GM23338 (cell line): ENCODE data around the gene MATCAP1. TPM values are rescaled to one million over a fixed set of nuclear protein-coding genes. Genes with fewer than 3 reads are reported as not detected.

ENCODE experiments used
- ATAC-seq: fragments of 200-7000 bp; cut with Tn5 transposase; 3 replicates; pipeline ENCODE4 v1.9.1; 2020
- DNase-seq: peaks from one replicate; pipeline ENCODE4 v3.0.0-alpha.2; 2015; ENCODE audit warnings: low spot score
- H2AFZ ChIP-seq: fragments of 200-600 bp; sonication (generic); 2 replicates; pipeline ENCODE4 v1.8.0; 2016; ENCODE audit warnings: antibody characterized with exemption, mild to moderate bottlenecking, moderate library complexity
- H3F3A ChIP-seq: fragments of 200-600 bp; sonication (generic); replicated peaks from 2 replicates; pipeline ENCODE4 v1.8.0; 2017; ENCODE audit warnings: antibody characterized with exemption, mixed run types, low read depth
- H3K27ac ChIP-seq: fragments of 200-600 bp; sonication (generic); 2 replicates; pipeline ENCODE4 v1.6.1; 2016; ENCODE audit warnings: low read depth
- H3K27me3 ChIP-seq: fragments of 200-600 bp; sonication (generic); 2 replicates; pipeline ENCODE4 v1.8.0; 2016; ENCODE audit warnings: mild to moderate bottlenecking, mixed run types, moderate library complexity; ENCODE audit not compliant: insufficient read depth
- H3K36me3 ChIP-seq: fragments of 200-600 bp; sonication (generic); 2 replicates; pipeline ENCODE4 v1.8.0; 2016; ENCODE audit warnings: mild to moderate bottlenecking; ENCODE audit not compliant: insufficient read depth
- H3K4me1 ChIP-seq: fragments of 200-600 bp; sonication (generic); 2 replicates; pipeline ENCODE4 v1.8.0; 2016; ENCODE audit warnings: mild to moderate bottlenecking, moderate library complexity; ENCODE audit not compliant: insufficient read depth
- H3K4me2 ChIP-seq: fragments of 200-600 bp; sonication (generic); 2 replicates; pipeline ENCODE4 v1.7.1; 2017; ENCODE audit warnings: mixed run types
- H3K4me3 ChIP-seq: fragments of 200-600 bp; sonication (generic); 2 replicates; pipeline ENCODE4 v1.6.1; 2016; ENCODE audit warnings: mixed run types
- H3K79me2 ChIP-seq: fragments of 200-600 bp; sonication (generic); replicated peaks from 2 replicates; pipeline ENCODE4 v1.8.0; 2017; ENCODE audit warnings: mild to moderate bottlenecking; ENCODE audit not compliant: insufficient read depth
- H3K9me2 ChIP-seq: fragments of 200-600 bp; sonication (generic); 2 replicates; pipeline ENCODE4 v1.8.0; 2017; ENCODE audit not compliant: insufficient read depth
- H4K20me1 ChIP-seq: fragments of 200-600 bp; sonication (generic); replicated peaks from 2 replicates; pipeline ENCODE4 v1.8.0; 2017; ENCODE audit warnings: mild to moderate bottlenecking; ENCODE audit not compliant: insufficient read depth
- H3K27ac Mint-ChIP-seq: 2 replicates; pipeline ENCODE4 v1.8.0; 2020; ENCODE audit warnings: inconsistent platforms, mild to moderate bottlenecking, moderate library complexity, mixed read lengths
- H3K27me3 Mint-ChIP-seq: 3 replicates; pipeline ENCODE4 v1.8.0; 2022; ENCODE audit warnings: low read depth, mild to moderate bottlenecking, moderate library complexity, mixed read lengths, inconsistent platforms; ENCODE audit not compliant: insufficient read depth, poor library complexity
- H3K36me3 Mint-ChIP-seq: 3 replicates; pipeline ENCODE4 v1.8.0; 2021; ENCODE audit warnings: low read depth, mild to moderate bottlenecking, inconsistent platforms, moderate library complexity, mixed read lengths
- H3K4me1 Mint-ChIP-seq: 3 replicates; pipeline ENCODE4 v1.8.0; 2020; ENCODE audit warnings: mild to moderate bottlenecking, inconsistent platforms, mixed read lengths
- H3K4me3 Mint-ChIP-seq: 3 replicates; pipeline ENCODE4 v1.8.0; 2021; ENCODE audit warnings: moderate library complexity, mild to moderate bottlenecking, inconsistent platforms, mixed read lengths
- H3K9me3 Mint-ChIP-seq: 3 replicates; pipeline ENCODE4 v1.8.0; 2020; ENCODE audit warnings: moderate library complexity, mild to moderate bottlenecking, inconsistent platforms, mixed read lengths
- EZH2 ChIP-seq: fragments of 200-600 bp; sonication (generic); IDR thresholded peaks from one replicate; pipeline ENCODE4 v1.8.0; 2017; ENCODE audit warnings: antibody characterized with exemption, mild to moderate bottlenecking, low read depth; ENCODE audit not compliant: unreplicated experiment
- EZH2phosphoT487 ChIP-seq: fragments of 200-600 bp; sonication (generic); IDR thresholded peaks from one replicate; pipeline ENCODE4 v1.8.1; 2018; ENCODE audit warnings: antibody characterized with exemption; ENCODE audit not compliant: unreplicated experiment
- JUNB ChIP-seq: IDR thresholded peaks from one replicate; pipeline ENCODE4 v1.6.1; 2016; ENCODE audit warnings: antibody characterized with exemption; ENCODE audit not compliant: unreplicated experiment
- ZNF331 ChIP-seq: fragments of 250-450 bp; sonication (Bioruptor Pico); IDR thresholded peaks from 2 replicates; pipeline ENCODE4 v1.5.0; 2020; ENCODE audit warnings: low read depth, mild to moderate bottlenecking, moderate library complexity
- polyA plus RNA-seq: library from polyadenylated mRNA; unstranded; fragments of >200 nt; fragmentation: Nextera tagmentation; extraction: Ambion mirVana; gene quantifications from 2 replicates; pipeline ENCODE4 v1.2.1, GENCODE V29; 2016
- total RNA-seq: library from RNA; depleted of rRNA; stranded (reverse); fragments of >200 nt; shearing (Covaris generic); gene quantifications from 2 replicates; pipeline ENCODE4 v1.2.3, GENCODE V29; 2014
- TF ChIP-seq, protein P1 (sequence below): IDR thresholded peaks from one replicate; pipeline ENCODE4 v1.6.1; 2018; ENCODE audit warnings: antibody characterized with exemption; ENCODE audit not compliant: unreplicated experiment
- TF ChIP-seq, protein P2 (sequence below): fragments of 250-450 bp; sonication (Bioruptor Pico); IDR thresholded peaks from 2 replicates; pipeline ENCODE4 v1.5.0; 2020; ENCODE audit warnings: mild to moderate bottlenecking, moderate library complexity

The MATCAP1 gene
- total and polyA plus RNA-seq, 2 experiments from 2014 or later = 9.5 to 22.7 TPM

DNA sequence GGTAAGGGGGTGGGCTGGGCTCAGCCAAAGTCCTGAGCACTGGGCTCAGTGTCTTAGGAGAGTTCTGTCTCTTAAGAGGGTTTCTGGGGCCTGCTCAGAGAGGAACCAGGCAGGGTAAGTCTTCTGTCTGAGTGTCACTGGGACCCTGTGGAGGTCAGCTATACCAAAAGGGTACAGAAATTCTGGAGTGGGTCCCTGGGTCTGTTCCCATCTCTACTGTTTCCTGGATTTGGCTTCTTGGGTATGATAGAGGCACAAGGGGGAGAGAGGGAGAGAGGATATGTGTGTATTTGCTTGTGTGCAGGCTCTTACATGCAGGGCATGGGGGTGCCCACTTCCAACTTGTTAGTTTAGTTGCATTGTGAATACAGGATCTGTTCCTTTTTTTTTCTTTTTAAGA, 9.8 kb upstream of the MATCAP1 start:
- Histone ChIP-seq H3K27me3 (no peaks in the 10 kb centered on the region), H3K4me3 (peak overlapping the region; percentile 97), H3K27ac (no peak overlapping the region), H3K4me2 (peak overlapping the region; percentile 98), H3F3A (peaks cover 19% of the 10 kb centered on the region; the same call in 1 of the 2 replicates), H3K36me3 (peaks cover 20% of the 10 kb centered on the region; the same call in 1 of the 2 replicates), H3K4me1 (peaks cover 13% of the 10 kb centered on the region), H4K20me1 (peaks cover 22% of the 10 kb centered on the region), H3K9me2 (no peaks in the 10 kb centered on the region), H3K79me2 (peaks cover 21% of the 10 kb centered on the region), H2AFZ (no peak overlapping the region)
- TF ChIP-seq, protein P1, sequence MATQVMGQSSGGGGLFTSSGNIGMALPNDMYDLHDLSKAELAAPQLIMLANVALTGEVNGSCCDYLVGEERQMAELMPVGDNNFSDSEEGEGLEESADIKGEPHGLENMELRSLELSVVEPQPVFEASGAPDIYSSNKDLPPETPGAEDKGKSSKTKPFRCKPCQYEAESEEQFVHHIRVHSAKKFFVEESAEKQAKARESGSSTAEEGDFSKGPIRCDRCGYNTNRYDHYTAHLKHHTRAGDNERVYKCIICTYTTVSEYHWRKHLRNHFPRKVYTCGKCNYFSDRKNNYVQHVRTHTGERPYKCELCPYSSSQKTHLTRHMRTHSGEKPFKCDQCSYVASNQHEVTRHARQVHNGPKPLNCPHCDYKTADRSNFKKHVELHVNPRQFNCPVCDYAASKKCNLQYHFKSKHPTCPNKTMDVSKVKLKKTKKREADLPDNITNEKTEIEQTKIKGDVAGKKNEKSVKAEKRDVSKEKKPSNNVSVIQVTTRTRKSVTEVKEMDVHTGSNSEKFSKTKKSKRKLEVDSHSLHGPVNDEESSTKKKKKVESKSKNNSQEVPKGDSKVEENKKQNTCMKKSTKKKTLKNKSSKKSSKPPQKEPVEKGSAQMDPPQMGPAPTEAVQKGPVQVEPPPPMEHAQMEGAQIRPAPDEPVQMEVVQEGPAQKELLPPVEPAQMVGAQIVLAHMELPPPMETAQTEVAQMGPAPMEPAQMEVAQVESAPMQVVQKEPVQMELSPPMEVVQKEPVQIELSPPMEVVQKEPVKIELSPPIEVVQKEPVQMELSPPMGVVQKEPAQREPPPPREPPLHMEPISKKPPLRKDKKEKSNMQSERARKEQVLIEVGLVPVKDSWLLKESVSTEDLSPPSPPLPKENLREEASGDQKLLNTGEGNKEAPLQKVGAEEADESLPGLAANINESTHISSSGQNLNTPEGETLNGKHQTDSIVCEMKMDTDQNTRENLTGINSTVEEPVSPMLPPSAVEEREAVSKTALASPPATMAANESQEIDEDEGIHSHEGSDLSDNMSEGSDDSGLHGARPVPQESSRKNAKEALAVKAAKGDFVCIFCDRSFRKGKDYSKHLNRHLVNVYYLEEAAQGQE = no peak
- TF ChIP-seq EZH2phosphoT487 = no peak
- Mint-ChIP-seq H3K36me3 (peaks cover 49% of the 10 kb centered on the region), H3K4me3 (peak overlapping the region; percentile 93), H3K27ac (no peak overlapping the region), H3K9me3 (no peaks in the 10 kb centered on the region), H3K27me3 (peaks cover 10% of the 10 kb centered on the region), H3K4me1 (peaks cover 25% of the 10 kb centered on the region)
- no peak for ATAC-seq
- DNase-seq = no peak

DNA sequence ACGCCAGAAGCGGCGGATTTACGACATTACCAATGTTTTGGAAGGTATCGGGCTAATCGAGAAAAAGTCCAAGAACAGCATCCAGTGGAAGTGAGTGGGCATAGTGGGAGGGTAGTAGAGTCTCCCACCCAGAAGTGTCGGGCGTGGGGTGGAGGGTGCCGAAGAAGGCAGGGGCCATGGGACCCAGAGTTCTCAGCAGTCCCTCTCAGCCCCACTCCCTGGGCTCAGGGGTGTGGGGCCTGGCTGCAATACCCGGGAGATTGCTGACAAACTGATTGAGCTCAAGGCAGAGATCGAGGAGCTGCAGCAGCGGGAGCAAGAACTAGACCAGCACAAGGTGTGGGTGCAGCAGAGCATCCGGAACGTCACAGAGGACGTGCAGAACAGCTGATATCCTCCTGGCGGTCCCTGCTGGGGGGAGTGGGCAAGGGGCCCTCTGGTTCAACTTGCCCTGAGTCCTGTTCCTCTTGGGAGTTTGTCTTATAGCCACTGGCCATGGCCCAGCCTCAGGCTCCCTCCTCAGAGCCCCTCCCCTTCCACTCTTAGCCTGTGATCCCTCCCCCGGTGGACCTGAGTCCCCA, 9.1 kb upstream of the MATCAP1 start:
- H3K4me3 Mint-ChIP-seq = peak overlapping the region; percentile 93
- H3K27ac Mint-ChIP-seq = peak overlapping the region; percentile 53; the same call in 1 of the 2 replicates
- DNase-seq (no peak), ATAC-seq (no peak)
- H3K4me1 Mint-ChIP-seq = peaks cover 22% of the 10 kb centered on the region
- H3K36me3 ChIP-seq = peaks cover 20% of the 10 kb centered on the region; the same call in 1 of the 2 replicates
- peaks cover 21% of the 10 kb centered on the region for H3K79me2 ChIP-seq
- no peaks in the 10 kb centered on the region for H3K9me3 Mint-ChIP-seq
- no peak overlapping the region for H3K27ac ChIP-seq
- H3K27me3 ChIP-seq = no peaks in the 10 kb centered on the region
- H3K27me3 Mint-ChIP-seq = peaks cover 9% of the 10 kb centered on the region
- H2AFZ ChIP-seq = no peak overlapping the region
- peak overlapping the region; percentile 97 for H3K4me3 ChIP-seq
- 0 out of 2 replicates have a peak, but pooled peaks cover 15% of the 10 kb centered on the region for H3F3A ChIP-seq
- H3K4me1 ChIP-seq = peaks cover 7% of the 10 kb centered on the region; the same call in 1 of the 2 replicates
- no peaks in the 10 kb centered on the region for H3K9me2 ChIP-seq
- peaks cover 42% of the 10 kb centered on the region for H3K36me3 Mint-ChIP-seq
- H4K20me1 ChIP-seq = peaks cover 22% of the 10 kb centered on the region
- H3K4me2 ChIP-seq = peak overlapping the region; percentile 98
- TF ChIP-seq EZH2 = no peak
- TF ChIP-seq, protein P2, sequence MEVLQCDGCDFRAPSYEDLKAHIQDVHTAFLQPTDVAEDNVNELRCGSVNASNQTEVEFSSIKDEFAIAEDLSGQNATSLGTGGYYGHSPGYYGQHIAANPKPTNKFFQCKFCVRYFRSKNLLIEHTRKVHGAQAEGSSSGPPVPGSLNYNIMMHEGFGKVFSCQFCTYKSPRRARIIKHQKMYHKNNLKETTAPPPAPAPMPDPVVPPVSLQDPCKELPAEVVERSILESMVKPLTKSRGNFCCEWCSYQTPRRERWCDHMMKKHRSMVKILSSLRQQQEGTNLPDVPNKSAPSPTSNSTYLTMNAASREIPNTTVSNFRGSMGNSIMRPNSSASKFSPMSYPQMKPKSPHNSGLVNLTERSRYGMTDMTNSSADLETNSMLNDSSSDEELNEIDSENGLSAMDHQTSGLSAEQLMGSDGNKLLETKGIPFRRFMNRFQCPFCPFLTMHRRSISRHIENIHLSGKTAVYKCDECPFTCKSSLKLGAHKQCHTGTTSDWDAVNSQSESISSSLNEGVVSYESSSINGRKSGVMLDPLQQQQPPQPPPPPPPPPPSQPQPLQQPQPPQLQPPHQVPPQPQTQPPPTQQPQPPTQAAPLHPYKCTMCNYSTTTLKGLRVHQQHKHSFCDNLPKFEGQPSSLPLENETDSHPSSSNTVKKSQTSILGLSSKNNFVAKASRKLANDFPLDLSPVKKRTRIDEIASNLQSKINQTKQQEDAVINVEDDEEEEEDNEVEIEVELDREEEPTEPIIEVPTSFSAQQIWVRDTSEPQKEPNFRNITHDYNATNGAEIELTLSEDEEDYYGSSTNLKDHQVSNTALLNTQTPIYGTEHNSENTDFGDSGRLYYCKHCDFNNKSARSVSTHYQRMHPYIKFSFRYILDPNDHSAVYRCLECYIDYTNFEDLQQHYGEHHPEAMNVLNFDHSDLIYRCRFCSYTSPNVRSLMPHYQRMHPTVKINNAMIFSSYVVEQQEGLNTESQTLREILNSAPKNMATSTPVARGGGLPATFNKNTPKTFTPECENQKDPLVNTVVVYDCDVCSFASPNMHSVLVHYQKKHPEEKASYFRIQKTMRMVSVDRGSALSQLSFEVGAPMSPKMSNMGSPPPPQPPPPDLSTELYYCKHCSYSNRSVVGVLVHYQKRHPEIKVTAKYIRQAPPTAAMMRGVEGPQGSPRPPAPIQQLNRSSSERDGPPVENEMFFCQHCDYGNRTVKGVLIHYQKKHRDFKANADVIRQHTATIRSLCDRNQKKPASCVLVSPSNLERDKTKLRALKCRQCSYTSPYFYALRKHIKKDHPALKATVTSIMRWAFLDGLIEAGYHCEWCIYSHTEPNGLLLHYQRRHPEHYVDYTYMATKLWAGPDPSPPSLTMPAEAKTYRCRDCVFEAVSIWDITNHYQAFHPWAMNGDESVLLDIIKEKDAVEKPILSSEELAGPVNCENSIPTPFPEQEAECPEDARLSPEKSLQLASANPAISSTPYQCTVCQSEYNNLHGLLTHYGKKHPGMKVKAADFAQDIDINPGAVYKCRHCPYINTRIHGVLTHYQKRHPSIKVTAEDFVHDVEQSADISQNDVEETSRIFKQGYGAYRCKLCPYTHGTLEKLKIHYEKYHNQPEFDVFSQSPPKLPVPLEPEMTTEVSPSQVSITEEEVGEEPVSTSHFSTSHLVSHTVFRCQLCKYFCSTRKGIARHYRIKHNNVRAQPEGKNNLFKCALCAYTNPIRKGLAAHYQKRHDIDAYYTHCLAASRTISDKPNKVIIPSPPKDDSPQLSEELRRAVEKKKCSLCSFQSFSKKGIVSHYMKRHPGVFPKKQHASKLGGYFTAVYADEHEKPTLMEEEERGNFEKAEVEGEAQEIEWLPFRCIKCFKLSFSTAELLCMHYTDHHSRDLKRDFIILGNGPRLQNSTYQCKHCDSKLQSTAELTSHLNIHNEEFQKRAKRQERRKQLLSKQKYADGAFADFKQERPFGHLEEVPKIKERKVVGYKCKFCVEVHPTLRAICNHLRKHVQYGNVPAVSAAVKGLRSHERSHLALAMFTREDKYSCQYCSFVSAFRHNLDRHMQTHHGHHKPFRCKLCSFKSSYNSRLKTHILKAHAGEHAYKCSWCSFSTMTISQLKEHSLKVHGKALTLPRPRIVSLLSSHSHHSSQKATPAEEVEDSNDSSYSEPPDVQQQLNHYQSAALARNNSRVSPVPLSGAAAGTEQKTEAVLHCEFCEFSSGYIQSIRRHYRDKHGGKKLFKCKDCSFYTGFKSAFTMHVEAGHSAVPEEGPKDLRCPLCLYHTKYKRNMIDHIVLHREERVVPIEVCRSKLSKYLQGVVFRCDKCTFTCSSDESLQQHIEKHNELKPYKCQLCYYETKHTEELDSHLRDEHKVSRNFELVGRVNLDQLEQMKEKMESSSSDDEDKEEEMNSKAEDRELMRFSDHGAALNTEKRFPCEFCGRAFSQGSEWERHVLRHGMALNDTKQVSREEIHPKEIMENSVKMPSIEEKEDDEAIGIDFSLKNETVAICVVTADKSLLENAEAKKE (CRISPR knock-in tag) = no peak
- TF ChIP-seq, protein P1 = no peak
- no peak for TF ChIP-seq JUNB
- TF ChIP-seq ZNF331 (CRISPR knock-in tag) = no peak
